GDM1 (cell line): Measurements from ENCODE around the gene VSIG1.

Experiments used
- DNase-seq: peaks from one replicate; lab custom pipeline; 2025; lab: John Stamatoyannopoulos, UW

Gene VSIG1

DNA sequence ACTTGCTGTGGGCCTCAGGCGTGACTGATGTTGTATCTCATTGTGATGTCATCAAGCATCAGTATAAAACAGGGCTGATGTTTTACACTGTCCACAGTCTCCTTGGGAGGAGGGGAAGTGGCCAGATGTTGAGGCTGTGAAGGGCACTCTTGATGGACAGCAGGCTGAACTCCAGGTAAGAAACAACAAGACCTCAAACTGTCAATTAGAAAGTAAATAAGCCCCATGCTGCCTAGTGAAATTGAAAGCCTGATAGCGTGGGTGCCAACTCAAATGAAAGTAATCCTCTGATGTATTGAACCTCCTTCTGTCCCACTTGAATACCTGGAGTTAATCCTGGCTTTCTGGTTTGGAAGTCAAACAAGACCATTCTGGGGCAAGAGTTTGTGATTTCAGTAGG is 19.7 kb downstream of the VSIG1 start:
- DNase-seq = no peak

- no peak for DNase-seq
Measured at GRCh38 chrX:108068121-108068520, 23.3 kb downstream of the VSIG1 start.

GRCh38 chrX:108070891-108071290 is 26.0 kb downstream of the VSIG1 start:
- no peak for DNase-seq

- DNase-seq = no peak
Measured at GRCh38 chrX:108071578-108071977, 26.7 kb downstream of the VSIG1 start.

GRCh38 chrX:108072746-108073145 is 27.9 kb downstream of the VSIG1 start:
- DNase-seq = no peak

DNA sequence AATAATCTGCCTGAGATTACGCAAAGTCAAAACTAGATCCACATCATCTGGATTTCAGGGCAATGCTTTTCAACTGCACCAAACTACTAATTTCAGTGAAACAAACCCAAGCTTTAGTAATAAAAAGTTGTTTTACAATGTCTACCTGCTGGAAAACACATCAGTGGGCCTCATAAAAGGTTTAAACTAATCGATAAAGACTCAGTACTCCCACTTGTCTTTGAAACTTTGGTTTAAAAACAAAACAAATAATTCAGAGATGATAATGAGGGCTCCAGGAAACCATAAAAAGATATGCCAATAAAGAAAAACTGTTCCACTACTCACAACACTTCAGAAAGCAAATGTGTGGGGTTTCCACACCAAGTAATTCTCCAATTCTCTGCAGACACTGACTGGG is 36.2 kb downstream of the VSIG1 start:
- DNase-seq = no peak

DNA sequence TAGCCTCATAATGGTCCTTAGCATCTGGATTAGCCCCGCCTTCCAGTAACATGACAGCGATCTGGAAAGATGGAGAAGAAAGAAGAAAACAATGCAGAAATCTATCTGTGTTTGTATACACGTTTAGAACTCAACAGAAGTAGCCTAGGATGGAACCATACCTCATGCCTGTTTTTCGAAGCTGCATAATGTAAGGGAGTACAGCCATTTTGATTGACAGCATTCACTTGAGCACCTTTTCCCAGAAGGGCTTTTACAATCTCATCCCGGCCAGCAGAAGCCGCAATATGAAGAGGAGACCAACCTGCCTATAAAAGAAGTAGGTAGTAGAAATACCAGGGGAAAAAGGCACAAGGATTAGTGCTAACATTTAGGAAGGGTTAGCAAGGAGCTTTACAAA is 42.9 kb downstream of the VSIG1 start:
- DNase-seq = no peak

GRCh38 chrX:108088511-108088910 is 43.6 kb downstream of the VSIG1 start:
- no peak for DNase-seq

GRCh38 chrX:108090491-108091263 is 45.8 kb downstream of the VSIG1 start:
- no peak for DNase-seq

DNA sequence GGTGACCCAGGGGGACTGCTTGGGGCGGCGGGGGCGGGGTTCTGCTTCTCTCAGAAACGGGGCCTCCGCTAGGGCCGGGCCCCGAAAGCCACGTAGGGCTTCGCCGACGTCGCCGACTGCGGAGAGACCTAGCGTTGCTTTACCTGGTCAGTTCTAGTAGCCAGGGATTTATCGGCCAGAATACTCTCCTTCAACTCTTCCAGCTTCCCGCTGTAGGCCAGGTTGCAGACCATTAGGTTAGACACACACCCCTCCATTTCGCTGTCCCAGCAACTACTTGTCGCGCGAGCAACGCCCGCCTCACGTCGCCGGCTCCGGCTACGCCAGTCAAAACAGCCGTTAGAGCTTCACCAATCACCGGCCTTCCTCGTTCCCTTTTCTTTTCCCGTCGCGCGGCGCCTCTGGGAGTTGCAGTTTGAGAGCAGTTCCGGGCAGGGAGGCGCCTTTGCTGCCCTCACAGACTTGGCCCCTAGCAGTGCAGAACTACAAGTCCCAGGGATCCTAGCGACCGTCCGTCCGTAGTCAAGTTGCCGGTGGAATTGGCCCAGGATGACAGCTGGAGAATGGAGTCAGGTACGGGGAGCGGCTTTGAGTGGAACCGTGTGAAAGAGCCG is 46.5 kb downstream of the VSIG1 start, which contains the start of the genes ATG4A and PSMD10:
Gene ATG4A, plus strand, starts transcription at position 515 of the 614 bp plus-strand sequence. Its CDS starts 49 bp downstream, at position 564.
Gene PSMD10, minus strand, starts transcription at position 279 of the 614 bp plus-strand sequence. Its CDS starts 22 bp downstream, at position 257.
- peak; percentile 87 for DNase-seq

GRCh38 chrX:108091878-108092291 is 47.0 kb downstream of the VSIG1 start:
- DNase-seq = no peak

GRCh38 chrX:108097380-108097779 is 52.5 kb downstream of the VSIG1 start:
- DNase-seq = no peak

DNA sequence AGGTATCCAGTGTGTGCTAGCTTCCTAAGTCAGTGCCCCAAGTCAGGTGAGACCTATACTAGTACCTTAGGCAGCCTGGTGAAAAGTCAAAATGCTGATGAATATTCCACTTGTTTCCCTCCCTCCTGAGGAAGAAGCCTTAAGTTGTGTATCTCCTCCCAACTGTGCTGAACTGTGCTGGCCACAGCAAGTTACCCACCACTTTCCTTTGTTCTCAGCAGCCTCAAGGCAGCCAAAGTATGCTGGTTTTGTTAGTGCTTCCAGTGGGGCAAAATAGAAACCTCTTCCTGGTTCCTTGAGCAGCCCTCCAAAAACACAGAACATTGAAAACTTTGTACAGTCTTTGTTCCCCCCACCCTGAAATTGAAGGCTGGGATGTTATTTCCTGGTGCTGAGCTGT is 60.6 kb downstream of the VSIG1 start:
- no peak for DNase-seq

- no peak for DNase-seq
Measured at GRCh38 chrX:108114541-108114940, 69.7 kb downstream of the VSIG1 start.

DNA sequence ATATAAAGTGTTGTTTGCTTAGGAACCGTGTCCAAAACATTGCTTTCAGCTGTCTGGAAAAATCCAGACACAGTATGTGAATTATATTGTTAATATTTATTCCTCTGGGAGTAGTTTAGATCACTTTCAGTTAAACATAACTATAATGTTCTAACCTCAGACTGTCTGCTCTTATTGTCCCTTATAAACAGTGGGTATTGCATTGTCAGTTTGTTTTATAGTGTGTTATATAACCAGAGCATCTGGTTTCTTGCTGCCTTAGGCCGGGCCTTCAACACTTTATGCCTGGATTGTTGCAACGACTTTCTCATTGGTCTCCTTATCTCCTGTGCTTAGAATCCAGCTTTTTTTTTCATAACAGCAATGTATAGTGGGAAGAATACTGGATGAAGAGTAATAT is 73.1 kb downstream of the VSIG1 start:
- DNase-seq = no peak

- DNase-seq = no peak
Measured at GRCh38 chrX:108121291-108121690, 76.4 kb downstream of the VSIG1 start.

DNA sequence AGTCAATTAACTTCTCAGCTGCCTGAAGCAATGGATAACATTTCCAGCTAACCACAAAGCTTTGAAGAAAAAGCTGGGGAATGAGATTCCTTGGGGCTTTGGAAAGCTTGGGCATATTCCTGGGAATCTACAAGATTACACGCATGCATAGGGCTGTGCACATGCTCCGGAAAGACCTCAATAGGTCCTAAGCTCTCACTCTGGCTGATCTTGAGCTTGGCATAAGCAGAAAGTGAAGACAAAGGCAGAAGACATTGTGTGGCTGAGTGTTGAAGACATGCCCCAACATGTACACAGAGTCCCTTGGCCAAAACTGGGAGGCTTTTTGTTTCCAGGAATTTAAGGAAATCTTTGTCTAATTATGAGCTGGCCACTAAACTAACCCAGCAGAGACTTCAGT is 77.9 kb downstream of the VSIG1 start:
- DNase-seq = no peak

DNA sequence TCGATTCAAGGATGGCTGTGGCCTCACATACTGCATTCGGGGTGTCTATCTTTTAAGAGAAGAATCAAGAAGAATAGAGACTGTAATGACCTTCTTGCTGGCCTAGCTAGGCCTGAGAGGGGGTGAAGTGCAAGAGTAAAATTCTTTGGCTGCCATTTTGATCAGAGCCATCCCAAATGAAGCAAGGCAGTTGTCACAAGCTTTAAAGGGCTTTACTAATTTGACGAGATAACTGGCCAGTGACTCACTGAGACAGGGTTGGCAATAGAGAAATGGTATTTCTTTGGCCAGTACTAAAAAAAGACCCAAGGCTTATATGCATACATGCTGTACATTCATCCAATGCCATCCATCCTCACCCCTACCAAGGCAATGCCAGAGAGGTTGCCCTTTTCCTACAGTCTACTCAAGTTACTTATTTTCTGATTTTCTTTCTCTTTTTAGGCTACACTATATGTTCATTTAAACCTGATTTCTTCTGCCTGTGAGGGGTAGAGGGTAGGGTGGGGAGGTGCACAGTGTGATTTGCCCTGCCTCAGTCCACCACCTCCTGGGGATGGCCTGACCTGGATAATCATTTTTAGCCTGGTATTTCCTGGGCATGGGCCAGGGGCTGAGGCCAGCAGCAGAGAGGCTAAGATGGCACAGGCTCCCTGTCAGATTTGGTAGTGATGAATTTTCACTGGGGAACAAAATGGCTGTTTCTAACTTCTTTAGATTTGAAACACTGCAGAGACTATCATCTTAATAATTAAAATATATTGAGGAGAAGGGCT is 78.9 kb downstream of the VSIG1 start:
- DNase-seq = no peak

GRCh38 chrX:108126661-108127060 is 81.8 kb downstream of the VSIG1 start:
- no peak for DNase-seq

- no peak for DNase-seq
Measured at GRCh38 chrX:108127152-108127551, 82.3 kb downstream of the VSIG1 start.
